DOHH2 (cell line): ENCODE data around the gene ATXN2.

Experiments used
- CTCF ChIP-seq: fragments of 200-600 bp; sonication (generic); IDR thresholded peaks from one replicate; pipeline ENCODE4 v1.5.1; 2014; ENCODE audit warnings: antibody characterized with exemption, mild to moderate bottlenecking, low read depth, low read length; ENCODE audit not compliant: poor library complexity, severe bottlenecking
- EZH2phosphoT487 ChIP-seq: fragments of 200-600 bp; sonication (generic); IDR thresholded peaks from 2 replicates; pipeline ENCODE4 v1.6.1; 2017; ENCODE audit warnings: borderline replicate concordance, mild to moderate bottlenecking, antibody characterized with exemption, low read length, moderate library complexity, mixed read lengths

GRCh38 chr12:111640506-111640905, 41.4 kb upstream of the ATXN2 start:
- TF ChIP-seq CTCF (no peak), EZH2phosphoT487 (no peak)
